ENCODE data around the gene SLA2.

GRCh38 chr20:36633285-36633772 lies 12.7 kb downstream of the SLA2 start:
- TF ChIP-seq CTCF (IDR thresholded peaks at IDR 0.05 in 8 of 11, conservative IDR thresholded peaks at IDR 0.05 in 3 of 11), result no peak
- TF ChIP-seq POLR2AphosphoS5 (IDR thresholded peaks at IDR 0.05), result no peak
